Endothelial cell of umbilical vein (primary cell): ENCODE results near the gene TAF10. TPM values are rescaled to one million over a fixed set of nuclear protein-coding genes. Genes with fewer than 3 reads are reported as not detected.
A peak's percentile ranks its signal among the peaks of the same experiment; 100 is the strongest.

Experiments used
- BruUV-seq: library from RNA; stranded (reverse); fragments of 400-500 nt; replicated peaks from 2 replicates; lab custom pipeline; 2021; lab: Mats Ljungman, UMichigan
- CTCF ChIA-PET: fragments of 300-600, 350-600 bp; sonication (Branson Sonifier 250); formaldehyde crosslinking; loops from one replicate; lab custom pipeline; 2021; ENCODE audit warnings: antibody characterized with exemption, inconsistent platforms; lab: Charles Lee
- POLR2A ChIA-PET: fragments of 300-600, 350-600 bp; sonication (Branson Sonifier 250); formaldehyde crosslinking; loops from one replicate; lab custom pipeline; 2021; ENCODE audit warnings: antibody characterized with exemption, inconsistent platforms; lab: Charles Lee
- DNase-seq: peaks from one replicate; pipeline ENCODE4 v3.0.0-alpha.2; 2011; ENCODE audit warnings: low read depth, low spot score
- FAIRE-seq: peaks from 2 replicates; lab custom pipeline; 2011; peaks lifted over from hg19 to GRCh38; lab: Jason Lieb, UNC
- H2AFZ ChIP-seq: 2 replicates; pipeline ENCODE4 v1.6.0; 2012; ENCODE audit warnings: low read depth, low read length, control low read depth, inconsistent platforms
- H3K27ac ChIP-seq: 2 replicates; pipeline ENCODE4 v1.5.1; 2011; ENCODE audit warnings: low read depth, mild to moderate bottlenecking, control low read depth, low read length, moderate library complexity; ENCODE audit not compliant: insufficient read depth
- H3K27me3 ChIP-seq, 2 experiments: 2 replicates each; pipeline versions ENCODE4 v1.6.0 to v1.6.1; 2011; ENCODE audit warnings: low read length in 2 of 2, mixed read lengths in 1 of 2; ENCODE audit not compliant: control insufficient read depth in 2 of 2, insufficient read depth in 2 of 2
- H3K36me3 ChIP-seq, 2 experiments: 2 replicates in 1 of 2; 3 replicates in 1 of 2; pipeline ENCODE4 v1.5.1; 2011; ENCODE audit warnings: low read length in 2 of 2, mild to moderate bottlenecking in 1 of 2, moderate library complexity in 1 of 2; ENCODE audit not compliant: control insufficient read depth in 2 of 2, insufficient read depth in 2 of 2; ENCODE audit errors: extremely low read depth in 1 of 2
- H3K4me1 ChIP-seq: 3 replicates; pipeline ENCODE4 v1.5.1; 2011; ENCODE audit warnings: mild to moderate bottlenecking, low read length; ENCODE audit not compliant: control insufficient read depth, insufficient read depth; ENCODE audit errors: extremely low read depth
- H3K4me2 ChIP-seq: 2 replicates; pipeline ENCODE4 v1.6.1; 2011; ENCODE audit warnings: low read length, control low read depth, mixed read lengths; ENCODE audit not compliant: insufficient read depth
- H3K4me3 ChIP-seq, 3 experiments: fragments of 200-600 bp in 1 of 3; sonication (generic), shearing (Covaris generic) in 1 of 3; replicated peaks in 1 of 3; 2 replicates each; pipeline ENCODE4 v1.5.1; 2011 to 2016; ENCODE audit warnings: control low read depth in 3 of 3, low read length in 3 of 3, mild to moderate bottlenecking in 2 of 3, inconsistent platforms in 1 of 3, low read depth in 1 of 3, moderate library complexity in 1 of 3; ENCODE audit not compliant: insufficient read depth in 1 of 3
- H3K79me2 ChIP-seq: 2 replicates; pipeline ENCODE4 v1.6.0; 2012; ENCODE audit warnings: low read length, inconsistent platforms; ENCODE audit not compliant: control insufficient read depth, insufficient read depth
- H3K9ac ChIP-seq: replicated peaks from 2 replicates; pipeline ENCODE3; 2011; ENCODE audit warnings: low read length, control low read depth; ENCODE audit not compliant: insufficient read depth; ENCODE audit errors: extremely low read depth
- H3K9me1 ChIP-seq: replicated peaks from 3 replicates; pipeline ENCODE4 v1.6.0; 2011; ENCODE audit warnings: mild to moderate bottlenecking, low read length; ENCODE audit not compliant: control insufficient read depth, insufficient read depth; ENCODE audit errors: extremely low read depth
- H3K9me3 ChIP-seq: replicated peaks from 2 replicates; pipeline ENCODE4 v1.5.1; 2012; ENCODE audit warnings: low read length, inconsistent platforms; ENCODE audit not compliant: control insufficient read depth, insufficient read depth
- H4K20me1 ChIP-seq: replicated peaks from 2 replicates; pipeline ENCODE3; 2011; ENCODE audit warnings: mild to moderate bottlenecking, low read length; ENCODE audit not compliant: control insufficient read depth, insufficient read depth; ENCODE audit errors: extremely low read depth
- EZH2 ChIP-seq: IDR thresholded peaks from 2 replicates; pipeline ENCODE4 v1.6.1; 2012; ENCODE audit warnings: borderline replicate concordance, low read depth, mild to moderate bottlenecking, moderate library complexity, low read length, inconsistent platforms; ENCODE audit not compliant: severe bottlenecking
- FOS ChIP-seq: IDR thresholded peaks from 2 replicates; pipeline ENCODE4 v1.6.1; 2011; ENCODE audit warnings: mild to moderate bottlenecking, low read length, moderate library complexity, borderline replicate concordance; ENCODE audit not compliant: insufficient read depth
- GATA2 ChIP-seq: IDR thresholded peaks from 2 replicates; pipeline ENCODE4 v1.7.0; 2011; ENCODE audit warnings: low read depth, mild to moderate bottlenecking, moderate library complexity, mixed read lengths, low read length; ENCODE audit not compliant: insufficient read length, insufficient read depth
- JUN ChIP-seq: IDR thresholded peaks from 2 replicates; pipeline ENCODE4 v1.6.1; 2011; ENCODE audit warnings: borderline replicate concordance, low read depth; ENCODE audit not compliant: insufficient read length, insufficient read depth
- MYC ChIP-seq: IDR thresholded peaks from one replicate; pipeline ENCODE4 v1.6.1; 2011; ENCODE audit warnings: mild to moderate bottlenecking, low read depth, low read length
- POLR2A ChIP-seq: IDR thresholded peaks from 2 replicates; pipeline ENCODE4 v1.6.1; 2012; ENCODE audit warnings: low read depth, mild to moderate bottlenecking, control low read depth, low read length
- POLR2AphosphoS5 ChIP-seq: IDR thresholded peaks from 2 replicates; pipeline ENCODE4 v1.6.1; 2012; ENCODE audit warnings: low read depth, mild to moderate bottlenecking, control low read depth, low read length, moderate library complexity; ENCODE audit not compliant: insufficient read depth
- dilution Hi-C: fragments of 300-500 bp; cut with MboI; formaldehyde crosslinking; loops from one replicate; pipeline ENCODE4 v1.15.0; 2019; ENCODE audit warnings: low sequenced_read_pairs; ENCODE audit not compliant: extremely low pct_ligation_motif_present
- intact Hi-C: fragments of 100-400 bp; cut with micrococcal nuclease; formaldehyde crosslinking; loops from one replicate; pipeline ENCODE4 v1.10.0; 2022
- polyA plus RNA-seq, 4 experiments: library from polyadenylated mRNA; depleted of rRNA in 3 of 4; stranded (reverse) in 3 of 4; unstranded in 1 of 4; fragments of >200 nt; gene quantifications; 2 replicates each; pipeline versions ENCODE4 v1.2.1 to v1.2.3, GENCODE V29; 2011 to 2012; ENCODE audit warnings: missing spikeins in 1 of 4
- total RNA-seq: library from RNA; stranded (reverse); gene quantifications from 2 replicates; pipeline ENCODE4 v1.2.3, GENCODE V29; 2021
- TF ChIP-seq, protein P1 (sequence below), 2 donors: IDR thresholded peaks; 1 replicate in 1 of 2; 2 replicates in 1 of 2; pipeline ENCODE4 v1.5.1; 2011; ENCODE audit warnings: low read length in 2 of 2, mild to moderate bottlenecking in 2 of 2, moderate library complexity in 2 of 2, control low read depth in 1 of 2, inconsistent platforms in 1 of 2, low read depth in 1 of 2; ENCODE audit not compliant: insufficient read depth in 1 of 2; ENCODE audit errors: extremely low read depth in 1 of 2
- TF ChIP-seq, protein P2 (sequence below): IDR thresholded peaks from 2 replicates; pipeline ENCODE4 v1.6.1; 2011; ENCODE audit not compliant: insufficient read depth, insufficient read length

TAF10 gene
- total and polyA plus RNA-seq, 2 donors (not counting 3 experiments of a cell fraction or from before 2014, with no cell fraction given) = 86.2 to 149 TPM

DNA sequence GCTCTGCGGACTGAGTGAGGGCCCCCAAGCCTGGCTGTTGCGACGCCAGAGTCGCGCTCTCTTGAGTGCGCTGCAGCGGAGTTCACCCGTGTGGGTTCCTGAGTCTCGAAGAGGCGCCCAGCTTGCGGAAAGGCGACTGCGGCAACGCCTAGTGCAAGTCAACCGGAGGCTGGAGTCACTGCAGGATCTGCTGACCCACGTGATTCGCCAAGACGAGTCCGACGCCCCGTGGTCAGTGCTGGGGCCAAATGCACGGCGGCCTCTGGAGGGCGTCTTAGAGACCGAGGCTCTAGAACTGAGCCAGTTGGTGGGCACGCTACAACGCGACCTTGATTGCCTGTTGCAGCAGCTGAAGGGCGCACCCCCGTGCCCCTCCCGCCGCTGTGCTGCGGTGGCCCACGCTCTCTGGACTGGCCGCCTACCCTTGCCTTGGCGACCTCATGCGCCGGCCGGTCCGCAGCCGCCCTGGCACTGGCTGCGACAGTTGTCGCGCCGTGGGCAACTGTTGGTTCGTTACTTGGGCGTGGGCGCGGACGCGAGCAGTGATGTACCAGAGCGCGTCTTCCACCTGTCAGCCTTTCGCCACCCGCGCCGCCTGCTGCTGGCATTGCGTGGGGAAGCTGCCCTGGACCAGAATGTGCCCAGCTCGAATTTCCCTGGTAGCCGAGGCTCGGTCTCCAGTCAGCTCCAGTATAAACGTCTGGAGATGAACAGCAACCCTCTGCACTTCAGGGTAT lies 41.2 kb downstream of the TAF10 start:
- Histone ChIP-seq H3K36me3 (no peaks in the 10 kb centered on the region), H2AFZ (no peak overlapping the region), H3K9me1 (no peaks in the 10 kb centered on the region), H3K4me3 (no peak overlapping the region), H3K4me2 (no peak overlapping the region), H3K4me1 (peaks cover 11% of the 10 kb centered on the region), H3K79me2 (no peaks in the 10 kb centered on the region), H4K20me1 (no peaks in the 10 kb centered on the region), H3K9me3 (no peaks in the 10 kb centered on the region), H3K9ac (no peak overlapping the region), H3K27me3 (no peaks in the 10 kb centered on the region), H3K27ac (no peak overlapping the region)
- intact Hi-C loops = no loop called here
- DNase-seq = no peak
- TF ChIP-seq JUN (no peak), POLR2AphosphoS5 (no peak), GATA2 (no peak), FOS (no peak), EZH2 (no peak), MYC (no peak), POLR2A (no peak)
- TF ChIP-seq, protein P1, sequence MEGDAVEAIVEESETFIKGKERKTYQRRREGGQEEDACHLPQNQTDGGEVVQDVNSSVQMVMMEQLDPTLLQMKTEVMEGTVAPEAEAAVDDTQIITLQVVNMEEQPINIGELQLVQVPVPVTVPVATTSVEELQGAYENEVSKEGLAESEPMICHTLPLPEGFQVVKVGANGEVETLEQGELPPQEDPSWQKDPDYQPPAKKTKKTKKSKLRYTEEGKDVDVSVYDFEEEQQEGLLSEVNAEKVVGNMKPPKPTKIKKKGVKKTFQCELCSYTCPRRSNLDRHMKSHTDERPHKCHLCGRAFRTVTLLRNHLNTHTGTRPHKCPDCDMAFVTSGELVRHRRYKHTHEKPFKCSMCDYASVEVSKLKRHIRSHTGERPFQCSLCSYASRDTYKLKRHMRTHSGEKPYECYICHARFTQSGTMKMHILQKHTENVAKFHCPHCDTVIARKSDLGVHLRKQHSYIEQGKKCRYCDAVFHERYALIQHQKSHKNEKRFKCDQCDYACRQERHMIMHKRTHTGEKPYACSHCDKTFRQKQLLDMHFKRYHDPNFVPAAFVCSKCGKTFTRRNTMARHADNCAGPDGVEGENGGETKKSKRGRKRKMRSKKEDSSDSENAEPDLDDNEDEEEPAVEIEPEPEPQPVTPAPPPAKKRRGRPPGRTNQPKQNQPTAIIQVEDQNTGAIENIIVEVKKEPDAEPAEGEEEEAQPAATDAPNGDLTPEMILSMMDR (IDR thresholded peaks at IDR 0.05; ENCODE audit: extremely low read depth in 1 of 2, insufficient read depth in 1 of 2, low read depth in 1 of 2, low read length in 2 of 2) = peak in 1 of 2 donors; percentile 49
- TF ChIP-seq, protein P2, sequence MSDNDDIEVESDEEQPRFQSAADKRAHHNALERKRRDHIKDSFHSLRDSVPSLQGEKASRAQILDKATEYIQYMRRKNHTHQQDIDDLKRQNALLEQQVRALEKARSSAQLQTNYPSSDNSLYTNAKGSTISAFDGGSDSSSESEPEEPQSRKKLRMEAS = peak; percentile 28
- dilution Hi-C loops = no loop called here
- ChIA-PET CTCF (interaction anchor here (0.9 to 1.4 kb wide), 3 partner anchors 11 to 47 kb away, joined by 3 to 5 read pairs (median 3); no protein-coding TSS in a partner anchor), POLR2A (no interaction called here)
- no peak for FAIRE-seq
- BruUV-seq = no TSS peak
